ACC112 (cell line): ENCODE data around the gene PDLIM7.

Experiments used
- H2AFZ ChIP-seq: fragments of 200-600 bp; sonication (generic); one replicate; pipeline ENCODE4 v1.6.0; 2017; ENCODE audit warnings: antibody characterized with exemption, low read length; ENCODE audit not compliant: unreplicated experiment
- H3K27ac ChIP-seq: fragments of 200-600 bp; sonication (generic); 2 replicates; pipeline ENCODE4 v1.5.1; 2014; ENCODE audit warnings: low read depth, mild to moderate bottlenecking, antibody characterized with exemption, low read length, moderate library complexity
- H3K27me3 ChIP-seq: fragments of 200-600 bp; sonication (generic); 2 replicates; pipeline ENCODE4 v1.6.1; 2014; ENCODE audit warnings: mild to moderate bottlenecking, antibody characterized with exemption, low read length, moderate library complexity, mixed read lengths; ENCODE audit not compliant: insufficient read depth
- H3K36me3 ChIP-seq: fragments of 200-600 bp; sonication (generic); 2 replicates; pipeline ENCODE4 v1.6.1; 2016; ENCODE audit warnings: mild to moderate bottlenecking, antibody characterized with exemption, low read length, moderate library complexity, mixed read lengths; ENCODE audit not compliant: insufficient read depth
- H3K4me1 ChIP-seq: fragments of 200-600 bp; sonication (generic); one replicate; pipeline ENCODE4 v1.6.1; 2016; ENCODE audit warnings: low read length, mixed read lengths; ENCODE audit not compliant: insufficient read depth, unreplicated experiment, control insufficient read depth
- H3K4me3 ChIP-seq: fragments of 200-600 bp; sonication (generic); 2 replicates; pipeline ENCODE4 v1.5.1; 2014; ENCODE audit warnings: mild to moderate bottlenecking, low read depth, low read length
- H3K79me2 ChIP-seq: fragments of 200-600 bp; sonication (generic); one replicate; pipeline ENCODE4 v1.6.0; 2016; ENCODE audit warnings: low read length; ENCODE audit not compliant: control insufficient read depth, unreplicated experiment, insufficient read depth

PDLIM7 gene

DNA sequence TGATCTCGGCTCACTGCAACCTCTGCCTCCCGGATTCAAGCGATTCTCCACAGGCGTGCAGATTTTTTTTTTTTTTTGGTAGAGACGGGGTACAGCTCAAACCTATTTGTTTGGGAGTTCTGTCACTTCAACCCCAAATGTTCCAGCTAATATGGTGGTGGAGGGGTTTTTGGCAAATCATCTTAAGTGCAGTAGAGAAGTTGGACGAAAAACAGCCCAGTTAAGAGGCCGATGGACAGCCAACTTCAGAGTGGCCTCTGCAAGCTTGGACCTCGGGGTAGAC lies 51.5 kb downstream of the PDLIM7 start:
- no peaks in the 10 kb centered on the region for H3K27me3 ChIP-seq
- no peak overlapping the region for H3K27ac ChIP-seq
- peak overlapping the region; percentile 95 for H3K4me3 ChIP-seq
- H2AFZ ChIP-seq, result no peak overlapping the region
- H3K79me2 ChIP-seq, result peaks cover 8% of the 10 kb centered on the region
- no peaks in the 10 kb centered on the region for H3K36me3 ChIP-seq
- H3K4me1 ChIP-seq, result peaks cover 11% of the 10 kb centered on the region

DNA sequence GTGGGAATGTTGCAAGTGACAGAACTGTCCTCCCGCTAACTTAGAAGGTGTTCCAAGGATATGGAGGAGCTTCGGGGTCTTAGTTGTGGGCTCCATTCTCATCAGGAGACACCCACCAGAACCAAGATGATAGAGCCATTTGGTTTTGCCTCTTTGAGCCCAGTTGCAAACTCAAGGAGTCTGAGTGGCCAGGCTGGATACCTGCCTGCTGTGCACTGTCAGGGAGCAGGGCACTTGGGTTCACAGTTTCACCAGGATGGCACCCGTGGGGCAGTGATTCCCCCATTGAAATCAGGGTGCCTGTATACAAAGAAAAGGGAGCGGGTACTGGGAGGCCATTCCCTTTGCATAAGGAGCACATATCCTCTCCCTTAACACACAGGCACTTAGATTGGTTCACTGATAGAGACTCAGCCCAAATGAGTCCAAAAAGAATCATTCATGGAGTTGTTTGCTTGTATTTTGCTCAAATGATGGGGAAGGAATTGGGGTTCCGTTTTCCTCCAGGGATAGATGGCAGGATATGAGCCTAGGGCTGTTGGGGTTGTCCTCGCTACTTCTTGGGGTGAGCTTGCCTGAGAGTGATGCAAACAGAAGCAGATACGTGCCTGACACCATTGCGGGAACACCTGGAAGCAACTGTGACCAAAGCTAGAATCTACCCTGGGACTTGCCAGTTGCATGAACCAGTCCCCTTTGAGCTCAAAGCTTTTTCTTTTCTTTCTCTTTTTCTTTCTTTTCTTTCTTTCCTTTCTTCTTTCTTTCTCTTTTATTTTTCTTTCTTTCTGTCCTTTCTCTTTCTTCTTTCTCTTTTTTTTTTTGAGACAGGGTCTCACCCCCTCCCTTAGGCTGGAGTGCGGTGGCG lies 52.1 kb downstream of the PDLIM7 start:
- Histone ChIP-seq H2AFZ (no peak overlapping the region), H3K27ac (no peak overlapping the region), H3K4me1 (peaks cover 11% of the 10 kb centered on the region), H3K4me3 (no peak overlapping the region; the same call in 1 of the 2 replicates), H3K36me3 (no peaks in the 10 kb centered on the region), H3K79me2 (peaks cover 8% of the 10 kb centered on the region), H3K27me3 (no peaks in the 10 kb centered on the region)

GRCh38 chr5:177444106-177445051 lies 53.0 kb downstream of the PDLIM7 start:
- no peak overlapping the region for H2AFZ ChIP-seq
- peaks cover 11% of the 10 kb centered on the region for H3K4me1 ChIP-seq
- no peaks in the 10 kb centered on the region for H3K36me3 ChIP-seq
- no peaks in the 10 kb centered on the region for H3K27me3 ChIP-seq
- no peak overlapping the region for H3K27ac ChIP-seq
- peaks cover 3% of the 10 kb centered on the region for H3K79me2 ChIP-seq
- no peak overlapping the region for H3K4me3 ChIP-seq

- Histone ChIP-seq H2AFZ (no peak overlapping the region), H3K36me3 (no peaks in the 10 kb centered on the region), H3K27ac (no peak overlapping the region), H3K4me3 (no peak overlapping the region), H3K79me2 (no peaks in the 10 kb centered on the region), H3K27me3 (no peaks in the 10 kb centered on the region), H3K4me1 (peaks cover 4% of the 10 kb centered on the region)
Measured at GRCh38 chr5:177443144-177443983, 54.0 kb downstream of the PDLIM7 start.

DNA sequence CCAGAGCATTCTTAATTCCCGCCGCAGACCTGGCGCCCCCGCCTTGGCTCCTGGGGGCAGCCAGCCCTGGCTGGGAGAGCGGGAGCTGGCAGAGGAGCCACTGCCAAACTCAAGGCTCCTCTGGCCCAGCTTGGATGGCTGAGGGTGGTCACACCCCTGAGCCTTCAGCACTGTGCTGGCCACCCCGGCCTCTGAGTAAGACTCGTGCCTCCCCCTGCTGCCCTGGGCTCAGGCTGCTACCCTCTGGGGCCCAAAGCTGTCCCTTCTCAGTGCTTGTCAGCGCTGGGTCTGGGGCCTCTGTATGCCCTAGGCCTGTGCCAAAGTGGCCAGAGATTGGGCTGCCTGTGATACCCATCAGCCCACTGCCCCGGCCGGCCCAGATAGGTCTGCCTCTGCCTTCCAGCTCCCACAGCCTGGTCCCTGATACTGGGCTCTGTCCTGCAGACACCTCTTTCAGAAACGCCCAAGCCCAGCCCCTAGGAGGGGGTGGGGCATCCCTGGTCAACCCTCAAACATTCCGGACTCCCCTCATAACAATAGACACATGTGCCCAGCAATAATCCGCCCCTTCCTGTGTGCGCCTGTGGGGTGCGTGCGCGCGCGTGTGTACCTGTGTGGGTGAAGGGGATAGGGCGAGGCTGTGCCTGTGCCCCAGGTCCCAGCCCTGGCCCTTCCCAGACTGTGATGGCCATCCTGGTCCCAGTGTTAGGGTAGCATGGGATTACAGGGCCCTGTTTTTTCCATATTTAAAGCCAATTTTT lies 55.2 kb downstream of the PDLIM7 start:
- Histone ChIP-seq H3K79me2 (no peaks in the 10 kb centered on the region), H3K4me1 (no peaks in the 10 kb centered on the region), H3K36me3 (no peaks in the 10 kb centered on the region)

GRCh38 chr5:177440990-177441780 lies 56.2 kb downstream of the PDLIM7 start:
- H3K36me3 ChIP-seq, result no peaks in the 10 kb centered on the region
- no peaks in the 10 kb centered on the region for H3K4me1 ChIP-seq
- no peak overlapping the region for H3K4me3 ChIP-seq
- H3K27ac ChIP-seq, result no peak overlapping the region
- no peak overlapping the region for H2AFZ ChIP-seq
- no peaks in the 10 kb centered on the region for H3K27me3 ChIP-seq
- H3K79me2 ChIP-seq, result no peaks in the 10 kb centered on the region

More for the DNA sequence above, 55.2 kb downstream of the PDLIM7 start:
- Histone ChIP-seq H3K4me3 (no peak overlapping the region), H3K27ac (no peak overlapping the region), H3K27me3 (no peaks in the 10 kb centered on the region), H2AFZ (no peak overlapping the region)

DNA sequence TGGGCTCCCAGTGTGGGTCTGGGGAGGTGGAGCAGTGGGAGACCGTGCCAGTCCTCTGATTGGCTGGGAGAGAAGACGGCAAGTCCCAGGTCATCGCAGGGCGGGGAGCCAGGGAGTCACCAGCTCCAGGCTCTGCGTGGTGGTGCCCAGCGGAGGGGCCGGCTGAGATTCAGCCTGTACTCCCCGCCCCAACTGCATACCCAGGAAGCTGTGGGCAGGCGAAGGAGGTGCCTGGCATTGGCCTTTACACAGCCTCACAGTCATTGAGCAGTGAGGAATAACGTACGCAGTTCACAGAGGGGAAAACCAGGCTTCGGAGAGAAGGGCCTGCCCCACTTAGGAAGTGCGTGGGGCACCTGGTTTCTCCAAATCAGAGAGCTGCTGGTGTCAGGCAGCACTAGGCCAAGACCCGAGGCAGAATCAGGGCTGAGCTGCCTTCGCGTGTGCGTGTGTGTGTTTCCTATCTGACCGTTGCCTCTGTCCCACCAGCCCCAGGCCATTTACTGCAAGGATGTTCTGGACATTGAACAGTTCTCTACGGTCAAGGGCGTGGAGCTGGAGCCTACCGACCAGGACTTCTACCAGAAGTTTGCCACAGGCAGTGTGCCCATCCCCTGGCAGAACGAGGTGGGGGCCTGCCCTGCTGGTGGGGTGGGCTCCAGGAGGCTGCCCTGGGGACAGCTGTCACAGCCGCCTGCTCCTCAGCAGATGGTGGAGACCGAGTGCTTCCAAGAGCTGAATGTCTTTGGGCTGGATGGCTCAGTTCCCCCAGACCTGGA lies 57.0 kb downstream of the PDLIM7 start:
- H3K27ac ChIP-seq, result no peak overlapping the region
- no peaks in the 10 kb centered on the region for H3K4me1 ChIP-seq
- H3K79me2 ChIP-seq, result no peaks in the 10 kb centered on the region
- H3K27me3 ChIP-seq, result no peaks in the 10 kb centered on the region
- peaks cover 3% of the 10 kb centered on the region; the same call in 1 of the 2 replicates for H3K36me3 ChIP-seq
- H2AFZ ChIP-seq, result no peak overlapping the region
- H3K4me3 ChIP-seq, result no peak overlapping the region

DNA sequence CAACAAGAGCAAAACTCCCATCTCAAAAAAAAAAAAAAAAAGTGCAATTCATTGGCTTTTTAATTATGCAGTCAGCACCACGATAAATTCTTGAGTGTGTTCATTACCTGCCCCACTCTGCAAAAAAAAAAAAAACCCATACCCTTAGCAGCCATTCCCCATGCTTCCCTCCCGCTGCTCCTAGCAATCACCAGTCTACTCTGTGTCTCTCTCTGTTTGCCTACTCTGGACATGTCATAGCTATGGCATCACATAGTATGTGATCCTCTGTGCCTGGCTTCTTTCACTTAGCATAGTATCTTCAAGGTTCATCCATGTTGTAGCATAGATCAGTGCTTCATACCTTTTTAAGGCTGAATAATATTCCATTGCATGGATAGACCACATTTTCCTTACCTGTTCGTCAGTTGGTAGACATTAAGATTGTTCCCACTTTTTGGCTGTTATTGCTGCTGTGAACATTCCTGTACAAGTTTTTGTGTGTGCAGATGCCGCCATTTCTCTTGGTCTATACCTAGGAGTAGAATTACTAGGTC lies 57.8 kb downstream of the PDLIM7 start:
- no peaks in the 10 kb centered on the region for H3K79me2 ChIP-seq
- H3K36me3 ChIP-seq, result peaks cover 3% of the 10 kb centered on the region; the same call in 1 of the 2 replicates

GRCh38 chr5:177438468-177438867 lies 58.9 kb downstream of the PDLIM7 start:
- peaks cover 3% of the 10 kb centered on the region; the same call in 1 of the 2 replicates for H3K36me3 ChIP-seq

More for the DNA sequence above, 57.8 kb downstream of the PDLIM7 start:
- no peak overlapping the region for H3K4me3 ChIP-seq
- H3K27me3 ChIP-seq, result no peaks in the 10 kb centered on the region
- no peak overlapping the region for H3K27ac ChIP-seq
- no peak overlapping the region for H2AFZ ChIP-seq
- H3K4me1 ChIP-seq, result no peaks in the 10 kb centered on the region

More at GRCh38 chr5:177438468-177438867, 58.9 kb downstream of the PDLIM7 start:
- no peaks in the 10 kb centered on the region for H3K27me3 ChIP-seq
- H3K4me3 ChIP-seq, result no peak overlapping the region
- H2AFZ ChIP-seq, result no peak overlapping the region
- H3K4me1 ChIP-seq, result no peaks in the 10 kb centered on the region
- no peaks in the 10 kb centered on the region for H3K79me2 ChIP-seq
- H3K27ac ChIP-seq, result no peak overlapping the region
